Upper lobe of right lung (tissue), 1 donor: ENCODE results near the gene TULP4. TPM values are rescaled to one million over a fixed set of nuclear protein-coding genes. Genes with fewer than 3 reads are reported as not detected.

Experiments used
- ATAC-seq: fragments of 200-7000 bp; cut with Tn5 transposase; one replicate; pipeline ENCODE4 v1.9.1; 2020; ENCODE audit warnings: mild to moderate bottlenecking, moderate library complexity
- DNase-seq: peaks from one replicate; pipeline ENCODE4 v3.0.0-alpha.2; 2020
- H3K27ac ChIP-seq: fragments of 200-600 bp; one replicate; pipeline ENCODE4 v1.8.0; 2022
- H3K27me3 ChIP-seq: fragments of 200-600 bp; one replicate; pipeline ENCODE4 v1.8.0; 2022; ENCODE audit warnings: mild to moderate bottlenecking
- H3K36me3 ChIP-seq: fragments of 200-600 bp; one replicate; pipeline ENCODE4 v1.8.0; 2022
- H3K4me1 ChIP-seq: fragments of 200-600 bp; one replicate; pipeline ENCODE4 v1.8.0; 2022
- H3K4me3 ChIP-seq: fragments of 200-600 bp; one replicate; pipeline ENCODE4 v1.8.0; 2022; ENCODE audit warnings: mild to moderate bottlenecking
- H3K9me3 ChIP-seq: fragments of 200-600 bp; one replicate; pipeline ENCODE4 v1.8.0; 2022
- intact Hi-C: fragments of 100-400 bp; cut with DNase I; formaldehyde crosslinking; loops from one replicate; pipeline ENCODE4 v1.11.0; 2022
- total RNA-seq: library from RNA; stranded (reverse); fragmentation: NEBNext Ultra II Directional; extraction: Animal tissue kit (Norgen Biotek cat#: 25700); gene quantifications from one replicate; pipeline ENCODE4 v1.2.1, GENCODE V29; 2021
- TF ChIP-seq, protein P1 (sequence below): fragments of 200-600 bp; IDR thresholded peaks from one replicate; pipeline ENCODE4 v1.8.0; 2022; ENCODE audit warnings: antibody characterized with exemption
- donor health status: DM: no; HTN: yes; CAD: no; lungs with severe emphysema.

TULP4 gene
- total RNA-seq, 1 donor from 2014 or later, result 94.1 TPM

DNA sequence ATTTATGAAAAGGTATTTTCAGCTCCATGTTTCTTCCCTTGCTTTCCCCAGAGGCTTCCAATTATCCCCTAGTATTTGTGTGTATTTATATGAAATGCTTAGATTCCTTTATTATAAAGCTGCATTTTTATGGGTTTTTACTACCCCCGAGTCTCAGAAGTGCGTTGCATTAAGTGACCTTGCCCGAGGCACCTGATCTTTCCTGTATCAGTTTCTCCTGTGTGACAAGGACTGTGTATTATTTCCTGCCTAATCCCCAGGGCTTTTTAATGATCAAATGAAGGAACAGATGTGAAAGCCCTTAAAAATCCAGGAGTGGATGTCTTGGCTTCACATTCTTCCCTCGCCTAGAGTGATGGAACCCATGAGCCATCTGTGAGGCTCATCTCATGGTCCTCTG is 118.8 kb downstream of the TULP4 start:
- H3K27ac ChIP-seq, result no peak overlapping the region
- ATAC-seq, result no peak
- H3K4me1 ChIP-seq, result no peaks in the 10 kb centered on the region
- no peak for DNase-seq
- H3K27me3 ChIP-seq, result no peaks in the 10 kb centered on the region
- TF ChIP-seq, protein P1, sequence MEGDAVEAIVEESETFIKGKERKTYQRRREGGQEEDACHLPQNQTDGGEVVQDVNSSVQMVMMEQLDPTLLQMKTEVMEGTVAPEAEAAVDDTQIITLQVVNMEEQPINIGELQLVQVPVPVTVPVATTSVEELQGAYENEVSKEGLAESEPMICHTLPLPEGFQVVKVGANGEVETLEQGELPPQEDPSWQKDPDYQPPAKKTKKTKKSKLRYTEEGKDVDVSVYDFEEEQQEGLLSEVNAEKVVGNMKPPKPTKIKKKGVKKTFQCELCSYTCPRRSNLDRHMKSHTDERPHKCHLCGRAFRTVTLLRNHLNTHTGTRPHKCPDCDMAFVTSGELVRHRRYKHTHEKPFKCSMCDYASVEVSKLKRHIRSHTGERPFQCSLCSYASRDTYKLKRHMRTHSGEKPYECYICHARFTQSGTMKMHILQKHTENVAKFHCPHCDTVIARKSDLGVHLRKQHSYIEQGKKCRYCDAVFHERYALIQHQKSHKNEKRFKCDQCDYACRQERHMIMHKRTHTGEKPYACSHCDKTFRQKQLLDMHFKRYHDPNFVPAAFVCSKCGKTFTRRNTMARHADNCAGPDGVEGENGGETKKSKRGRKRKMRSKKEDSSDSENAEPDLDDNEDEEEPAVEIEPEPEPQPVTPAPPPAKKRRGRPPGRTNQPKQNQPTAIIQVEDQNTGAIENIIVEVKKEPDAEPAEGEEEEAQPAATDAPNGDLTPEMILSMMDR, result no peak
- intact Hi-C loops, result no loop called here
- H3K4me3 ChIP-seq, result no peak overlapping the region
- no peaks in the 10 kb centered on the region for H3K9me3 ChIP-seq
- H3K36me3 ChIP-seq, result no peaks in the 10 kb centered on the region

DNA sequence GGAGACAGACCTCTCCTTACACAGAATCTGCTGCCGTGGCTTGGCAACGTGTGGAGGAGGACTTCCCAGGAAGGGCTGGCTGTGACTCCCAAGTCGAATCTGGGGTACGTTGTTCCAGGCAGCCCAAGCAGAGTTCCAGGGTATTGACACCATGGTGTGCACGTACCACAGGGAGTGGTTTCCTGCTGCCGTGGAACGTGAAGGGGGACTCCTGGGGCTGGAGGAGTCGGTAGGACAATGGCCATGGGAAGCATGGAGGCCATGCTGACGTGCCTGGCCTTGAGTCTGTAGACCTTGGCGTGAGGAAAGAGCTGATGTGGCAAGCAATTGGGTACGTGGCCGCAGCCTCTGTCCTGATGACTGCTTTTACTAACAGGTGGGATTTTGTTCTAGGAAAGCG is 119.3 kb downstream of the TULP4 start:
- Histone ChIP-seq H3K36me3 (no peaks in the 10 kb centered on the region), H3K4me3 (no peak overlapping the region), H3K27me3 (no peaks in the 10 kb centered on the region), H3K9me3 (no peaks in the 10 kb centered on the region), H3K4me1 (no peaks in the 10 kb centered on the region), H3K27ac (no peak overlapping the region)
- ATAC-seq, result no peak
- TF ChIP-seq, protein P1, result no peak
- no peak for DNase-seq
- intact Hi-C loops, result no loop called here

DNA sequence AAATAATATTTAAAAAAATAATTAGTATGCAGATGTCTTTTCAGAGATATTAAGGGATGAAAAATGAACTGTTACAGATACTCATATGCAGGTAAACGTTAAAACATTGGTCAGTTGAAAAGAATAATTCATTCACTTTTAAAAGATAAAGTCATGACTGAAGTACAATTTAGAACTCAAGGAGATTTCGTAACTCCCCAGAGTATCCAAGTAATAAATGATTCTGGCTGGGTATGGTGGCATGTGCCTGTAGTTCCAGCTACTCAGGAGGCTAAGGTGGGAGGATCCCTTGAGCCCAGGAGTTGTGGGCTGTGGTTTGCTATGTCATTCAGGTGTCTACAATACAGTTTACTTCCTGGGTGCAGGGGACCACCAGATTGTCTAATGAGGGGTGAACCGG is 125.3 kb downstream of the TULP4 start:
- intact Hi-C loops, result no loop called here
- no peak for ATAC-seq

DNA sequence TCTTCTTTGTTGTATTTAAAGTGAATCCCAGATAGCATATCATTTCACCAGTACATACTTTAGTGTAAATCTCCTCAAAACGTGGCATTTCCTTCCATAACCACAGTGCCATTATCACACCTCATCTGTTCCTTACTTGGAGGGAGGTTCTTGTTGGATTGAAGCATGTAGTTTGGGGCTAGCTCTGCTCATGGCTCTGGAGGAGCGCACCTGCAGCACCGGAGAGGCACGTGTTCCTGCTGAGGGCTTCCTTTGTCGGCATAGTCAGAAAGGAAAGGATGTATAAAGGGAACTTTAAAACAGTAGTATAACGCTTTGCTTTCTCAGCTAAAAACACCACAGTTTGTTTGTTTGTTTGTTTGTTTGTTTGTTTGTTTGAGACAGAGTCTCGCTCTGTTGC is 126.0 kb downstream of the TULP4 start:
- ATAC-seq, result no peak
- H3K27ac ChIP-seq, result no peak overlapping the region
- no peaks in the 10 kb centered on the region for H3K27me3 ChIP-seq
- H3K4me3 ChIP-seq, result no peak overlapping the region
- H3K9me3 ChIP-seq, result no peaks in the 10 kb centered on the region
- intact Hi-C loops, result no loop called here
- no peaks in the 10 kb centered on the region for H3K36me3 ChIP-seq
- TF ChIP-seq, protein P1, result no peak
- no peaks in the 10 kb centered on the region for H3K4me1 ChIP-seq
- DNase-seq, result no peak

More for the DNA sequence above, 125.3 kb downstream of the TULP4 start:
- DNase-seq, result no peak
- Histone ChIP-seq H3K27ac (no peak overlapping the region), H3K36me3 (no peaks in the 10 kb centered on the region), H3K27me3 (no peaks in the 10 kb centered on the region), H3K4me3 (no peak overlapping the region), H3K4me1 (no peaks in the 10 kb centered on the region), H3K9me3 (no peaks in the 10 kb centered on the region)
- TF ChIP-seq, protein P1, result no peak

DNA sequence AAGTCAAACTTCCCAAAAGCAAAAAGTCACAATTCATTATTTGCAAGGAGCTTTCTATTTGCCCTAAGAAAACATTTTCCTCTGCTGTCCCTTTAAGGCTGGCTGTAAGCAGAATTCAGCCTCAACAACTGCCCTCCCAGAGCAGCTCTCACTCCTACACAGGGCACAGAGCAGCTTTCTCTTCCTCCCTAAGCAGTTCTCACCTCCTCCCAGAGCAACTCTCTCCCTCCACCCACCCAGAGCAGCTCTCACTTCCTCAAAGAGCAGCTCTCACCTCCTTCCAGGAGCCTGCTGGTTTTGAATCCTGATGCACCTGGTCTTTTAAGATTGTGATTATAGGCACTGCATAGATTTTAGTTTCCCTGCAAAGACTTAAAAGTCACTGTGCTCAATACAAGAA is 127.0 kb downstream of the TULP4 start:
- no peaks in the 10 kb centered on the region for H3K9me3 ChIP-seq
- ATAC-seq, result peak; percentile 81
- intact Hi-C loops, result no loop called here
- H3K4me3 ChIP-seq, result no peak overlapping the region
- no peaks in the 10 kb centered on the region for H3K4me1 ChIP-seq
- H3K27ac ChIP-seq, result no peak overlapping the region
- TF ChIP-seq, protein P1, result no peak
- no peak for DNase-seq
- H3K27me3 ChIP-seq, result no peaks in the 10 kb centered on the region
- no peaks in the 10 kb centered on the region for H3K36me3 ChIP-seq

DNA sequence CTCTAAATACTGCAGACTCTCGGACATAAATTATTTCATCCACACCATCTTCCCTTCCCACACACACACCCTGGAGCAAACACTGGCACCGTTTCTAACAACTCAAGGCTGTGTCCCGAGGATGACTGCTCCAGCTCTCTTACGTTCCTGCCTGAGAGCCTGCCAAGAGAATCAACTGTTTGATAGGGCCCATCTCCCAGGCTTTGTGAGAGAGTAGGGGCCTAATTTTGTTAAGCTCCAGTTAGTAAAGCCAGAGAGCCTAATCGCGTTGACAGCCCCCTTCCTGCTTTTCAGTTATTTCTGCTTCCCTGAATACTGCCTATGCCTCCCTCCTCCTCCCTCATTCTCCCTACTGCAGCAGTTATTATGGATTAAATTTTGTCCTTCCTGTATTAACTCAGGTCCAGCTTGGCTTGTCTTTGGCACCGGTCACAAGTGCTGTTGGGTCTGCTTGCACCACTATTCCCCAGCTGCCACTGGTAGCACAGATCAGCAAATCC is 129.5 kb downstream of the TULP4 start:
- intact Hi-C loops, result no loop called here
- Histone ChIP-seq H3K4me1 (no peaks in the 10 kb centered on the region), H3K27me3 (no peaks in the 10 kb centered on the region), H3K27ac (no peak overlapping the region), H3K9me3 (no peaks in the 10 kb centered on the region), H3K36me3 (no peaks in the 10 kb centered on the region), H3K4me3 (no peak overlapping the region)
- no peak for DNase-seq
- TF ChIP-seq, protein P1, result no peak
- ATAC-seq, result no peak
